ENCODE measurements around the gene ARAP1.

GRCh38 chr11:72779495-72780128, 27.4 kb upstream of the ARAP1 start:
- TF ChIP-seq EZH2 (IDR thresholded peaks at IDR 0.05), result no peak
- TF ChIP-seq POLR2AphosphoS5 (IDR thresholded peaks at IDR 0.05; ENCODE audit: borderline replicate concordance, low read depth, low read length), result no peak
